Right kidney (tissue), 1 donor: Measurements from ENCODE around the gene ARHGAP1.

ENCODE experiments used
- DNase-seq: peaks from one replicate; pipeline ENCODE4 v3.0.0-alpha.2; 2016

Gene ARHGAP1

GRCh38 chr11:46695345-46696211 lies 4.8 kb downstream of the ARHGAP1 start:
- DNase-seq: no peak

- no peak for DNase-seq
Observed at GRCh38 chr11:46694607-46695006, 5.8 kb downstream of the ARHGAP1 start.

- DNase-seq: no peak
Observed at GRCh38 chr11:46694072-46694471, 6.3 kb downstream of the ARHGAP1 start.

- DNase-seq: no peak
Observed at GRCh38 chr11:46693597-46694012, 6.8 kb downstream of the ARHGAP1 start.

GRCh38 chr11:46692450-46692849 lies 8.0 kb downstream of the ARHGAP1 start:
- DNase-seq: no peak

GRCh38 chr11:46690702-46691101 lies 9.7 kb downstream of the ARHGAP1 start:
- DNase-seq: no peak

GRCh38 chr11:46686886-46687795 lies 13.3 kb downstream of the ARHGAP1 start:
- DNase-seq: no peak

- no peak for DNase-seq
Observed at GRCh38 chr11:46684367-46684766, 16.1 kb downstream of the ARHGAP1 start.

GRCh38 chr11:46682773-46683752 lies 17.4 kb downstream of the ARHGAP1 start:
- no peak for DNase-seq

- no peak for DNase-seq
Observed at GRCh38 chr11:46681814-46682213, 18.6 kb downstream of the ARHGAP1 start.

- no peak for DNase-seq
Observed at GRCh38 chr11:46680815-46681214, 19.6 kb downstream of the ARHGAP1 start.

GRCh38 chr11:46680164-46680760 lies 20.2 kb downstream of the ARHGAP1 start:
- DNase-seq: no peak

GRCh38 chr11:46679241-46680163 lies 20.9 kb downstream of the ARHGAP1 start:
- DNase-seq: no peak

GRCh38 chr11:46678741-46679130 lies 21.7 kb downstream of the ARHGAP1 start:
- DNase-seq: no peak

- DNase-seq: no peak
Observed at GRCh38 chr11:46677991-46678740, 22.3 kb downstream of the ARHGAP1 start.

- no peak for DNase-seq
Observed at GRCh38 chr11:46677169-46677568, 23.2 kb downstream of the ARHGAP1 start.

GRCh38 chr11:46676436-46677158 lies 23.8 kb downstream of the ARHGAP1 start:
- no peak for DNase-seq

GRCh38 chr11:46675949-46676348 lies 24.5 kb downstream of the ARHGAP1 start:
- DNase-seq: no peak

- DNase-seq: peak; percentile 13
Observed at GRCh38 chr11:46675288-46675851, 25.0 kb downstream of the ARHGAP1 start.
